HEK293 (cell line): ENCODE measurements around the gene PACSIN3.

Experiments
- CTCF ChIA-PET: fragments of 350-600 bp; formaldehyde crosslinking; extraction: SDS; loops from one replicate; lab custom pipeline; 2021; ENCODE audit warnings: antibody characterized with exemption; lab: Yijun Ruan, JAX
- POLR2A ChIA-PET: fragments of 300-600 bp; formaldehyde crosslinking; extraction: SDS; loops from one replicate; lab custom pipeline; 2020; ENCODE audit warnings: antibody characterized with exemption, inconsistent platforms; lab: Yijun Ruan, JAX
- H3K27ac ChIP-seq: fragments of 200-500 bp; sonication (Bioruptor generic); 2 replicates; pipeline ENCODE4 v1.5.1; 2014; ENCODE audit warnings: low read depth, low read length, control low read depth, inconsistent platforms; ENCODE audit errors: extremely low read depth
- H3K36me3 ChIP-seq, 2 experiments: fragments of 200-500 bp in 1 of 2; sonication (Bioruptor generic) in 1 of 2; 1 replicate in 1 of 2; 2 replicates in 1 of 2; pipeline ENCODE4 v1.5.1; 2014 to 2017; ENCODE audit warnings: inconsistent platforms in 2 of 2, low read length in 2 of 2; ENCODE audit not compliant: control insufficient read depth in 2 of 2, insufficient read depth in 1 of 2
- H3K4me1 ChIP-seq: fragments of 200-500 bp; sonication (Bioruptor generic); 2 replicates; pipeline ENCODE4 v1.5.1; 2014; ENCODE audit warnings: mild to moderate bottlenecking, low read length, inconsistent platforms; ENCODE audit not compliant: control insufficient read depth, insufficient read depth
- H3K4me3 ChIP-seq: 2 replicates; pipeline ENCODE4 v1.5.1; 2011; ENCODE audit warnings: low read depth, mild to moderate bottlenecking, control low read depth, low read length, moderate library complexity
- H3K9me3 ChIP-seq: fragments of 200-500 bp; sonication (Bioruptor generic); 2 replicates; pipeline ENCODE4 v1.5.1; 2014; ENCODE audit warnings: low read depth, low read length, inconsistent platforms; ENCODE audit not compliant: control insufficient read depth, insufficient read depth
- HOXD13 ChIP-seq: sonication (generic); formaldehyde crosslinking; IDR thresholded peaks from 2 replicates; pipeline ENCODE4 v1.8.0; 2022; ENCODE audit warnings: missing genetic modification reagents, borderline replicate concordance
- IKZF3 ChIP-seq: fragments of 450-650 bp; IDR thresholded peaks from 2 replicates; pipeline ENCODE4 v1.5.0; 2018; ENCODE audit warnings: missing biosample characterization, mild to moderate bottlenecking, missing genetic modification characterization, moderate library complexity
- KLF10 ChIP-seq: fragments of 450-650 bp; IDR thresholded peaks from 2 replicates; pipeline ENCODE4 v1.5.1; 2018; ENCODE audit warnings: missing biosample characterization, mild to moderate bottlenecking, missing genetic modification characterization
- KLF8 ChIP-seq: fragments of 450-650 bp; formaldehyde crosslinking; IDR thresholded peaks from 2 replicates; pipeline ENCODE4 v1.5.1; 2016; ENCODE audit warnings: missing biosample characterization, missing genetic modification characterization
- KLF9 ChIP-seq: fragments of 450-650 bp; formaldehyde crosslinking; IDR thresholded peaks from 2 replicates; pipeline ENCODE4 v1.5.1; 2016; ENCODE audit warnings: missing biosample characterization, missing genetic modification characterization, low read depth
- OVOL3 ChIP-seq: fragments of 450-650 bp; formaldehyde crosslinking; IDR thresholded peaks from 2 replicates; pipeline ENCODE4 v1.5.1; 2016; ENCODE audit warnings: missing biosample characterization, missing genetic modification characterization
- SP7 ChIP-seq: fragments of 450-650 bp; formaldehyde crosslinking; IDR thresholded peaks from 2 replicates; pipeline ENCODE4 v1.5.1; 2016; ENCODE audit warnings: missing biosample characterization, missing genetic modification characterization
- YY1 ChIP-seq: fragments of 450-650 bp; formaldehyde crosslinking; IDR thresholded peaks from 2 replicates; pipeline ENCODE4 v1.5.1; 2018; ENCODE audit warnings: missing biosample characterization, missing genetic modification characterization
- ZBTB21 ChIP-seq: fragments of 450-650 bp; formaldehyde crosslinking; IDR thresholded peaks from 2 replicates; pipeline ENCODE4 v1.5.1; 2017; ENCODE audit warnings: missing biosample characterization, missing genetic modification characterization
- ZIC2 ChIP-seq: fragments of 450-650 bp; formaldehyde crosslinking; IDR thresholded peaks from 2 replicates; pipeline ENCODE4 v1.5.1; 2016; ENCODE audit warnings: missing biosample characterization, missing genetic modification characterization
- ZNF157 ChIP-seq: fragments of 450-650 bp; formaldehyde crosslinking; IDR thresholded peaks from 2 replicates; pipeline ENCODE4 v1.5.1; 2016; ENCODE audit warnings: missing biosample characterization, missing genetic modification characterization
- ZNF211 ChIP-seq: fragments of 450-650 bp; formaldehyde crosslinking; IDR thresholded peaks from 2 replicates; pipeline ENCODE4 v1.5.1; 2016; ENCODE audit warnings: low read depth, missing biosample characterization, missing genetic modification characterization
- ZNF274 ChIP-seq, 2 experiments: fragments of 200-500 bp in 1 of 2; fragments of 450-650 bp in 1 of 2; sonication (Bioruptor generic) in 1 of 2; formaldehyde crosslinking in 1 of 2; IDR thresholded peaks; 2 replicates each; pipeline versions ENCODE4 v1.5.1 to v1.6.1; 2014 to 2016; ENCODE audit warnings: borderline replicate concordance in 1 of 2, inconsistent platforms in 1 of 2, low read length in 1 of 2, missing biosample characterization in 1 of 2, missing genetic modification characterization in 1 of 2
- ZNF292 ChIP-seq: fragments of 450-650 bp; formaldehyde crosslinking; IDR thresholded peaks from 2 replicates; pipeline ENCODE4 v1.5.1; 2016; ENCODE audit warnings: low read depth, missing biosample characterization, missing genetic modification characterization, borderline replicate concordance
- ZNF354C ChIP-seq: fragments of 450-650 bp; formaldehyde crosslinking; IDR thresholded peaks from 2 replicates; pipeline ENCODE4 v1.5.1; 2016; ENCODE audit warnings: missing biosample characterization, missing genetic modification characterization, low read depth, borderline replicate concordance
- ZNF473 ChIP-seq: fragments of 450-650 bp; formaldehyde crosslinking; IDR thresholded peaks from 2 replicates; pipeline ENCODE4 v1.5.1; 2017; ENCODE audit warnings: missing biosample characterization, missing genetic modification characterization
- ZNF510 ChIP-seq: fragments of 450-650 bp; formaldehyde crosslinking; IDR thresholded peaks from 2 replicates; pipeline ENCODE4 v1.5.1; 2018; ENCODE audit warnings: mild to moderate bottlenecking, missing genetic modification characterization, missing biosample characterization; ENCODE audit not compliant: insufficient replicate concordance
- ZNF600 ChIP-seq: fragments of 450-650 bp; formaldehyde crosslinking; IDR thresholded peaks from 2 replicates; pipeline ENCODE4 v1.5.1; 2016; ENCODE audit warnings: missing biosample characterization, missing genetic modification characterization
- ZNF654 ChIP-seq: fragments of 450-650 bp; formaldehyde crosslinking; IDR thresholded peaks from 2 replicates; pipeline ENCODE4 v1.5.1; 2016; ENCODE audit warnings: low read depth, missing biosample characterization, missing genetic modification characterization
- ZNF701 ChIP-seq: fragments of 450-650 bp; formaldehyde crosslinking; IDR thresholded peaks from 2 replicates; pipeline ENCODE4 v1.5.1; 2016; ENCODE audit warnings: missing biosample characterization, missing genetic modification characterization
- ZNF791 ChIP-seq: fragments of 450-650 bp; formaldehyde crosslinking; IDR thresholded peaks from 2 replicates; pipeline ENCODE4 v1.5.1; 2016; ENCODE audit warnings: missing biosample characterization, missing genetic modification characterization
- ZSCAN23 ChIP-seq: fragments of 450-650 bp; formaldehyde crosslinking; IDR thresholded peaks from 2 replicates; pipeline ENCODE4 v1.5.1; 2016; ENCODE audit warnings: missing biosample characterization, missing genetic modification characterization
- ZXDB ChIP-seq: fragments of 450-650 bp; formaldehyde crosslinking; IDR thresholded peaks from 2 replicates; pipeline ENCODE4 v1.5.1; 2016; ENCODE audit warnings: missing biosample characterization, missing genetic modification characterization
- TF ChIP-seq, protein P1 (sequence below): fragments of 450-650 bp; formaldehyde crosslinking; conservative IDR thresholded peaks from 2 replicates; pipeline ENCODE4 v1.5.1; 2016; ENCODE audit warnings: low read depth, missing biosample characterization, missing genetic modification characterization
- TF ChIP-seq, protein P2 (sequence below): fragments of 450-650 bp; formaldehyde crosslinking; IDR thresholded peaks from 2 replicates; pipeline ENCODE4 v1.5.1; 2016; ENCODE audit warnings: missing biosample characterization, missing genetic modification characterization

Gene PACSIN3

DNA sequence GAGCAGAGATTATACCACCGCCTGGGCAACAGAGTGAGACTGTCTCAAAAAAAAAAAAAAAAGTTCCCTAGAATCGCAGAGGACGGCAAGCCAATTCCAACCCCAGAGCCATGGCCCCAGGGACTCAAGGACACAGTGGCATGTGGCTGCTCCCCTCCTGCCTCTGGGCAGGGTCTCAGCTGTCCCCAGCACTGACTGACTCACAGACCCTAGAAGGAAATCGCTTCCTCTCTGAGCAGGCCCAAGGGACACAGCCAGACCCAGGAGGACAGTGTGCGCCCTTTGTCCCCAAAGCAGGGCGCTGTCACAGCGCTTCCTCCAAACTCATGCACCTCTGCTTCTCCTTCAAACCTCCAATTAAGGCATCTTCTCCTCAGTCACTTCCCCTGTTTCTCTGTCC lies 2.3 kb downstream of the PACSIN3 start:
- ChIA-PET CTCF (interaction anchor here (0.5 to 1.6 kb wide), 4 partner anchors 18 to 182 kb away, joined by 3 to 6 read pairs (median 4); no protein-coding TSS in a partner anchor), POLR2A (interaction anchor here (1.3 to 2.8 kb wide), 3 partner anchors 12 to 65 kb away, joined by 3 to 46 read pairs (median 9); partner anchors contain the start of genes ACP2 and DDB2)
- Histone ChIP-seq H3K36me3 (peaks cover 0 to 34% of the 10 kb centered on the region in 2 experiments; a peak in 2 of 3 replicates), H3K9me3 (no peaks in the 10 kb centered on the region), H3K4me1 (peaks cover 9% of the 10 kb centered on the region), H3K4me3 (no peak overlapping the region), H3K27ac (no peak overlapping the region)
- TF ChIP-seq SP7 (tag by site-specific recombination): no peak
- TF ChIP-seq KLF10: no peak
- no peak for TF ChIP-seq ZNF654 (tag by site-specific recombination)
- TF ChIP-seq, protein P1, sequence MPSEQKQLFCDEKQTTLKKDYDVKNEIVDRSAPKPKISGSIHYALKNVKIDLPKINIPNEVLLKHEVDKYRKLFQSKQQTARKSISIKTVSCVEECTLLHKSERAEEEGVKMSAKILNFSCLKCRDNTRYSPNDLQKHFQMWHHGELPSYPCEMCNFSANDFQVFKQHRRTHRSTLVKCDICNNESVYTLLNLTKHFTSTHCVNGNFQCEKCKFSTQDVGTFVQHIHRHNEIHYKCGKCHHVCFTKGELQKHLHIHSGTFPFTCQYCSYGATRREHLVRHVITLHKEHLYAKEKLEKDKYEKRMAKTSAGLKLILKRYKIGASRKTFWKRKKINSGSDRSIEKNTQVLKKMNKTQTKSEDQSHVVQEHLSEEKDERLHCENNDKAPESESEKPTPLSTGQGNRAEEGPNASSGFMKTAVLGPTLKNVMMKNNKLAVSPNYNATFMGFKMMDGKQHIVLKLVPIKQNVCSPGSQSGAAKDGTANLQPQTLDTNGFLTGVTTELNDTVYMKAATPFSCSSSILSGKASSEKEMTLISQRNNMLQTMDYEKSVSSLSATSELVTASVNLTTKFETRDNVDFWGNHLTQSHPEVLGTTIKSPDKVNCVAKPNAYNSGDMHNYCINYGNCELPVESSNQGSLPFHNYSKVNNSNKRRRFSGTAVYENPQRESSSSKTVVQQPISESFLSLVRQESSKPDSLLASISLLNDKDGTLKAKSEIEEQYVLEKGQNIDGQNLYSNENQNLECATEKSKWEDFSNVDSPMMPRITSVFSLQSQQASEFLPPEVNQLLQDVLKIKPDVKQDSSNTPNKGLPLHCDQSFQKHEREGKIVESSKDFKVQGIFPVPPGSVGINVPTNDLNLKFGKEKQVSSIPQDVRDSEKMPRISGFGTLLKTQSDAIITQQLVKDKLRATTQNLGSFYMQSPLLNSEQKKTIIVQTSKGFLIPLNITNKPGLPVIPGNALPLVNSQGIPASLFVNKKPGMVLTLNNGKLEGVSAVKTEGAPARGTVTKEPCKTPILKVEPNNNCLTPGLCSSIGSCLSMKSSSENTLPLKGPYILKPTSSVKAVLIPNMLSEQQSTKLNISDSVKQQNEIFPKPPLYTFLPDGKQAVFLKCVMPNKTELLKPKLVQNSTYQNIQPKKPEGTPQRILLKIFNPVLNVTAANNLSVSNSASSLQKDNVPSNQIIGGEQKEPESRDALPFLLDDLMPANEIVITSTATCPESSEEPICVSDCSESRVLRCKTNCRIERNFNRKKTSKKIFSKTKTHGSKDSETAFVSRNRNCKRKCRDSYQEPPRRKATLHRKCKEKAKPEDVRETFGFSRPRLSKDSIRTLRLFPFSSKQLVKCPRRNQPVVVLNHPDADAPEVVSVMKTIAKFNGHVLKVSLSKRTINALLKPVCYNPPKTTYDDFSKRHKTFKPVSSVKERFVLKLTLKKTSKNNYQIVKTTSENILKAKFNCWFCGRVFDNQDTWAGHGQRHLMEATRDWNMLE (tag by site-specific recombination): no peak

DNA sequence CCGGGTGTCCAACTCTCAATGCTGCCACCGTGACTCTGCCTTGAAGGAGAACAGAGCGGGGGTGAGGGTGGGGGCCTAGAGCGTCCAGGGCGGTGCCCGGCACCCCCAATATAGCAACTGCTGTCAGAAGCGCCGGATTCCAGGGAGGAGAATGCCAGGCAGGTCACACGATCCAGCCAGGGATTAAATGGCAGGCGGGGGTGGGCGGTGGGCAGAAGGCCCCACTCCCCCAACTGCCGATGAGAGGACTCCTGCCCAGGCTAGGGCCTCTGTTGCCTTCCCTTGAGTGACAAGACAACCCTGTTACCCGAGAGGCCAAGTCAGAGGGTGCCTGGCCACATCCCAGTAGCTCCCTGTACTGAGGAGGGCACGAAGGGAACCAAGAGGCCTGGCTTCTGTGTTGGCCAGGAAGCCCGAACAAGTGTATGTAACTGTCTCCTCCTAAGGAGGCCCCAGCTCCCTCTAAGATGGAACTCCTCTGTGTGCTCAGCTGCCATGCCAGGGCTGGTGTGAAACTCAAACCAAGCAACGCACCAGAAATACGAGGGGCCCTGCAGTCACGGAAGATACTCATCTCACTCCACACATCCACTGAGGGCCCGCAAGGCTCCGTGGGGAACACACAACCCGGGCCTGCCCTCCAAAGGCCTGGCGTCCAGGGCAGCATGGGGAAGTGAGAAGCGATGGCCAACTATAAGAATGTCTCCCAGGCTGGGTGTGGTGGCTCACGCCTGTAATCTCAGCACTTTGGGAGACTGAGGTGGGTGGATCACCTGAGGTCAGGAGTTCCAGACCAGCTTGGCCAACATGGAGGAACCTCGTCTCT lies 3.0 kb downstream of the PACSIN3 start:
- H3K36me3 ChIP-seq: peaks cover 0 to 41% of the 10 kb centered on the region in 2 experiments; a peak in 2 of 3 replicates
- POLR2A ChIA-PET: interaction anchor here (1.0 to 2.0 kb wide), 3 partner anchors 32 to 65 kb away, joined by 3 to 10 read pairs (median 9); partner anchors contain the start of genes ACP2 and DDB2

DNA sequence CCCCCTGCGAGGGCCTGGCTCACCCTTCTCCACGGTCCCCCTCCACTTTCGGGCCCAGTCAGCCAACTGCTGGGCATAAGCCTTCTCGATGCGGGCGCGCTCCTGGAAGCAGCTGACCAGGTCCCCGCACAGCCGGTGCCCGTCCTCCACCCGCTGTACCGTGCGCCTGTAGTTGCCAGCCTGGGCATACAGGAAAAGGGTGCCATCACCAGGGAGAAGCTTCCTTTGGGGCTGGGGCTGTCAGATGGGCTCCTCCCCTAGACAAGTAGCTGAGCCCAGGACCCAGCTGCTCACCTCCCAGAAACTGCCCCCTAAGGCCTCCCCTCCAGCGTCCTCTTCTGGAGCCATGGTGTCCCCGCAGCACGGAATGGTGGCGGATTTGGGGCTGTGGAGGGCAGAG lies 3.9 kb downstream of the PACSIN3 start:
- Histone ChIP-seq H3K4me3 (no peak overlapping the region), H3K4me1 (peaks cover 2% of the 10 kb centered on the region; the same call in 1 of the 2 replicates), H3K27ac (no peak overlapping the region), H3K36me3 (peaks cover 0 to 46% of the 10 kb centered on the region in 2 experiments; a peak in 2 of 3 replicates), H3K9me3 (no peaks in the 10 kb centered on the region)
- ChIA-PET CTCF (interaction anchor here (1.0 kb wide), 2 partner anchors 29 to 172 kb away, joined by 3 to 4 read pairs; no protein-coding TSS in a partner anchor), POLR2A (interaction anchor here (1.0 to 2.0 kb wide), 2 partner anchors 33 to 54 kb away, joined by 3 to 10 read pairs; partner anchors contain the start of gene DDB2)
- TF ChIP-seq ZXDB: no peak
- no peak for TF ChIP-seq ZIC2 (tag by site-specific recombination)
- no peak for TF ChIP-seq KLF8
- no peak for TF ChIP-seq ZSCAN23
- no peak for TF ChIP-seq ZNF211
- no peak for TF ChIP-seq ZBTB21 (tag by site-specific recombination)
- no peak for TF ChIP-seq KLF9 (tag by site-specific recombination)
- TF ChIP-seq ZNF473 (tag by site-specific recombination): no peak
- TF ChIP-seq ZNF791: no peak
- TF ChIP-seq ZNF274 (IDR thresholded peaks at IDR 0.05; ENCODE audit: low read length): no peak
- no peak for TF ChIP-seq ZNF274 (tag by site-specific recombination; IDR thresholded peaks at IDR 0.05; ENCODE audit: borderline replicate concordance)
- TF ChIP-seq YY1 (tag by site-specific recombination): no peak
- TF ChIP-seq ZNF292 (tag by site-specific recombination): no peak
- no peak for TF ChIP-seq IKZF3 (tag by site-specific recombination)
- no peak for TF ChIP-seq ZNF600 (tag by site-specific recombination)
- TF ChIP-seq OVOL3 (tag by site-specific recombination): no peak
- TF ChIP-seq ZNF510 (tag by site-specific recombination): no peak
- TF ChIP-seq ZNF157: no peak

More for the DNA sequence above, 3.0 kb downstream of the PACSIN3 start:
- H3K9me3 ChIP-seq: no peaks in the 10 kb centered on the region
- TF ChIP-seq HOXD13: no peak
- TF ChIP-seq ZNF701: no peak
- no peak for TF ChIP-seq ZNF354C (tag by site-specific recombination)
- TF ChIP-seq, protein P2, sequence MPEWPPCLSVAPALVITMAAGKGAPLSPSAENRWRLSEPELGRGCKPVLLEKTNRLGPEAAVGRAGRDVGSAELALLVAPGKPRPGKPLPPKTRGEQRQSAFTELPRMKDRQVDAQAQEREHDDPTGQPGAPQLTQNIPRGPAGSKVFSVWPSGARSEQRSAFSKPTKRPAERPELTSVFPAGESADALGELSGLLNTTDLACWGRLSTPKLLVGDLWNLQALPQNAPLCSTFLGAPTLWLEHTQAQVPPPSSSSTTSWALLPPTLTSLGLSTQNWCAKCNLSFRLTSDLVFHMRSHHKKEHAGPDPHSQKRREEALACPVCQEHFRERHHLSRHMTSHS (tag by site-specific recombination): no peak
- TF ChIP-seq, all 188 proteins: peak for 0
- no peak overlapping the region for H3K27ac ChIP-seq
- peaks cover 9% of the 10 kb centered on the region for H3K4me1 ChIP-seq
- H3K4me3 ChIP-seq: no peak overlapping the region
- CTCF ChIA-PET: no interaction called here
